KBM-7 (cell line): ENCODE data around the gene UBE2N.
"Not testable (repeated sequence)": the region's sequence is repeated elsewhere in the genome, so short reads cannot be mapped to it uniquely, and the experiment has no call there.

Experiments used
- DNase-seq: peaks from one replicate; pipeline ENCODE4 v3.0.0-alpha.2; 2015
- in situ Hi-C: fragments of 300-500 bp; cut with MboI; formaldehyde crosslinking; loops from 2 replicates; pipeline ENCODE4 v1.14.3; 2020; ENCODE audit warnings: low sequenced_read_pairs, low pct_unique_long_range_greater_than_20kb, mixed read lengths

The UBE2N gene

GRCh38 chr12:93448796-93449195 is 7.0 kb upstream of the UBE2N start:
- in situ Hi-C loops = no loop called here
- no peak for DNase-seq

- DNase-seq = no peak
- in situ Hi-C loops = no loop called here
Measured at GRCh38 chr12:93447555-93448290, 6.0 kb upstream of the UBE2N start.

GRCh38 chr12:93443576-93443975 is 1.8 kb upstream of the UBE2N start:
- in situ Hi-C loops = no loop called here
- no peak for DNase-seq

- peak; percentile 24 for DNase-seq
Measured at GRCh38 chr12:93442411-93443340, 929 bp upstream of the UBE2N start.

GRCh38 chr12:93441081-93441616 is 598 bp downstream of the UBE2N start:
- peak; percentile 38 for DNase-seq
- in situ Hi-C loops = no loop called here

More at GRCh38 chr12:93442411-93443340, 929 bp upstream of the UBE2N start:
- in situ Hi-C loops = no loop called here

GRCh38 chr12:93440043-93440835 is 1.5 kb downstream of the UBE2N start:
- in situ Hi-C loops = no loop called here
- DNase-seq = no peak

GRCh38 chr12:93438266-93439050 is 3.3 kb downstream of the UBE2N start:
- DNase-seq = no peak
- in situ Hi-C loops = no loop called here

GRCh38 chr12:93434256-93434865 is 7.4 kb downstream of the UBE2N start:
- no peak for DNase-seq
- in situ Hi-C loops = no loop called here

GRCh38 chr12:93432031-93432430 is 9.7 kb downstream of the UBE2N start:
- DNase-seq, in situ Hi-C loops: not testable (repeated sequence)

- in situ Hi-C loops = no loop called here
- no peak for DNase-seq
Measured at GRCh38 chr12:93430280-93430679, 11.5 kb downstream of the UBE2N start.

- in situ Hi-C loops = no loop called here
- no peak for DNase-seq
Measured at GRCh38 chr12:93429852-93430251, 11.9 kb downstream of the UBE2N start.

- in situ Hi-C loops = no loop called here
- DNase-seq = no peak
Measured at GRCh38 chr12:93429448-93429847, 12.3 kb downstream of the UBE2N start.

- DNase-seq = no peak
- in situ Hi-C loops = no loop called here
Measured at GRCh38 chr12:93427779-93428564, 13.8 kb downstream of the UBE2N start.

- no peak for DNase-seq
Measured at GRCh38 chr12:93426412-93426805, 15.3 kb downstream of the UBE2N start.

GRCh38 chr12:93425736-93426411 is 15.9 kb downstream of the UBE2N start:
- no peak for DNase-seq
- in situ Hi-C loops = no loop called here

More at GRCh38 chr12:93426412-93426805, 15.3 kb downstream of the UBE2N start:
- in situ Hi-C loops = no loop called here

- in situ Hi-C loops = no loop called here
- DNase-seq = no peak
Measured at GRCh38 chr12:93422050-93422449, 19.7 kb downstream of the UBE2N start.
